ENCODE measurements around the gene IFITM5. TPM values are rescaled to one million over a fixed set of nuclear protein-coding genes. Genes with fewer than 3 reads are reported as not detected.

Gene IFITM5
- total and polyA plus RNA-seq, 2 experiments from 2014 or later = not detected

- Histone ChIP-seq H3K4me1 (ENCODE audit: insufficient read depth) (no peaks in the 10 kb centered on the region), H3K27me3 (replicated peaks; ENCODE audit: insufficient read depth) (peaks cover 56% of the 10 kb centered on the region), H3K9me2 (ENCODE audit: insufficient read depth) (no peaks in the 10 kb centered on the region), H3K27ac (no peak overlapping the region), H4K20me1 (ENCODE audit: insufficient read depth) (no peaks in the 10 kb centered on the region), H3K79me2 (ENCODE audit: insufficient read depth) (no peaks in the 10 kb centered on the region), H3F3A (ENCODE audit: insufficient read depth) (no peaks in the 10 kb centered on the region), H3K9me3 (ENCODE audit: low read depth) (no peaks in the 10 kb centered on the region), H3K4me2 (ENCODE audit: unreplicated experiment) (no peak overlapping the region), H3K36me3 (ENCODE audit: low read depth) (no peaks in the 10 kb centered on the region), H2AFZ (no peak overlapping the region), H3K4me3 (no peak overlapping the region), H3K9ac (no peak overlapping the region)
- TF ChIP-seq EZH2phosphoT487 (IDR thresholded peaks at IDR 0.05; ENCODE audit: insufficient read depth, low read depth) (no peak), EZH2 (IDR thresholded peaks at IDR 0.05; ENCODE audit: insufficient read depth, poor library complexity, severe bottlenecking) (no peak)
- 39 to 46% methylated on average over 10 to 13 of the region's 13 CpGs for WGBS, 2 experiments (ENCODE audit: low coverage in 1 of 2, low lambda C conversion rate in 2 of 2, missing lambda C conversion rate in 2 of 2)
- no peak for DNase-seq
- in situ Hi-C loops (cut with MboI) = no loop called here
Observed at GRCh38 chr11:282630-283360, 16.5 kb downstream of the IFITM5 start.

- TF ChIP-seq EZH2phosphoT487 (IDR thresholded peaks at IDR 0.05; ENCODE audit: insufficient read depth, low read depth) (no peak), EZH2 (IDR thresholded peaks at IDR 0.05; ENCODE audit: insufficient read depth, poor library complexity, severe bottlenecking) (no peak)
- Histone ChIP-seq H3K9me3 (ENCODE audit: low read depth) (no peaks in the 10 kb centered on the region), H2AFZ (no peak overlapping the region), H4K20me1 (ENCODE audit: insufficient read depth) (no peaks in the 10 kb centered on the region), H3K4me2 (ENCODE audit: unreplicated experiment) (no peak overlapping the region), H3K9me2 (ENCODE audit: insufficient read depth) (no peaks in the 10 kb centered on the region), H3F3A (ENCODE audit: insufficient read depth) (no peaks in the 10 kb centered on the region), H3K79me2 (ENCODE audit: insufficient read depth) (no peaks in the 10 kb centered on the region), H3K4me1 (ENCODE audit: insufficient read depth) (no peaks in the 10 kb centered on the region), H3K4me3 (no peak overlapping the region), H3K36me3 (ENCODE audit: low read depth) (no peaks in the 10 kb centered on the region), H3K27me3 (replicated peaks; ENCODE audit: insufficient read depth) (peaks cover 59% of the 10 kb centered on the region), H3K27ac (no peak overlapping the region), H3K9ac (no peak overlapping the region)
- 28 to 31% methylated on average over 4 of the region's 4 CpGs for WGBS, 2 experiments (ENCODE audit: low coverage in 1 of 2, low lambda C conversion rate in 2 of 2, missing lambda C conversion rate in 2 of 2)
- in situ Hi-C loops (cut with MboI) = no loop called here
- DNase-seq = no peak
Observed at GRCh38 chr11:282171-282570, 17.2 kb downstream of the IFITM5 start.

DNA sequence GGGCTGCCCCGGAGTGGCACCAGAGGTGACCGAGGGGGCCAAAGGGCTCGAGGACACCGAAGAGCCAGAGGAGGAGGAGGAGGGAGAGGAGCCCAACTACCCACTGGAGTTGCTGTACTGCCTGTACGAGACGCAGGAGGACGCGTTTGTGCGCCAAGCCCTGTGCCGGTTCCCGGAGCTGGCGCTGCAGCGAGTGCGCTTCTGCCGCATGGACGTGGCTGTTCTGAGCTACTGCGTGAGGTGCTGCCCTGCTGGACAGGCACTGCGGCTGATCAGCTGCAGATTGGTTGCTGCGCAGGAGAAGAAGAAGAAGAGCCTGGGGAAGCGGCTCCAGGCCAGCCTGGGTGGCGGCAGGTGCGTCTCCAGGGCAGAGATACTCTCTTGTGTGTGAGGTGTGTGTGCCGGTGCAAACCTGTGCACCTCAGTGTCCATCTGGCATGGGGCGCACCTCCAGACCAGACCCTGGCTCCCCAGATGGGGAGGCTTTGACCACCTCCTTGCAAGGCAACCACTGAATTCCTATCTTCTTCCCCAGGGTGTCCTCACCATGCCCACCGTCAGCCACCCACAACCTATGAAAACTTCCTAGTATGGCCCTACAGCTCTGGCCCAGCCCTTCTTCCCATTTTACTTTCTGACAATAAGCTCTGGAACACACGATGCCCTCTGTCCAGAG, 17.7 kb downstream of the IFITM5 start:
- H3K4me3 ChIP-seq = no peak overlapping the region
- no peak overlapping the region for H3K9ac ChIP-seq
- TF ChIP-seq EZH2 (IDR thresholded peaks at IDR 0.05; ENCODE audit: insufficient read depth, poor library complexity, severe bottlenecking) = no peak
- no peak for TF ChIP-seq EZH2phosphoT487 (IDR thresholded peaks at IDR 0.05; ENCODE audit: insufficient read depth, low read depth)
- whole genome bisulfite sequencing, 2 experiments (ENCODE audit: low coverage in 1 of 2, low lambda C conversion rate in 2 of 2, missing lambda C conversion rate in 2 of 2) = 52 to 54% methylated on average over 26 of the region's 26 CpGs
- no peak for DNase-seq
- H3K4me1 ChIP-seq (ENCODE audit: insufficient read depth) = no peaks in the 10 kb centered on the region
- no peaks in the 10 kb centered on the region for H3F3A ChIP-seq (ENCODE audit: insufficient read depth)
- in situ Hi-C loops (cut with MboI) = no loop called here
- no peaks in the 10 kb centered on the region for H3K9me2 ChIP-seq (ENCODE audit: insufficient read depth)
- H3K27me3 ChIP-seq (replicated peaks; ENCODE audit: insufficient read depth) = peaks cover 59% of the 10 kb centered on the region
- no peaks in the 10 kb centered on the region for H3K79me2 ChIP-seq (ENCODE audit: insufficient read depth)
- H3K4me2 ChIP-seq (ENCODE audit: unreplicated experiment) = no peak overlapping the region
- H3K36me3 ChIP-seq (ENCODE audit: low read depth) = no peaks in the 10 kb centered on the region
- H2AFZ ChIP-seq = no peak overlapping the region
- H4K20me1 ChIP-seq (ENCODE audit: insufficient read depth) = no peaks in the 10 kb centered on the region
- no peaks in the 10 kb centered on the region for H3K9me3 ChIP-seq (ENCODE audit: low read depth)
- no peak overlapping the region for H3K27ac ChIP-seq

- Histone ChIP-seq H3K9me3 (ENCODE audit: low read depth) (no peaks in the 10 kb centered on the region), H3K9me2 (ENCODE audit: insufficient read depth) (no peaks in the 10 kb centered on the region), H3K79me2 (ENCODE audit: insufficient read depth) (no peaks in the 10 kb centered on the region), H3K9ac (no peak overlapping the region), H3K27me3 (replicated peaks; ENCODE audit: insufficient read depth) (peaks cover 63% of the 10 kb centered on the region), H3F3A (ENCODE audit: insufficient read depth) (no peaks in the 10 kb centered on the region), H2AFZ (no peak overlapping the region), H3K36me3 (ENCODE audit: low read depth) (no peaks in the 10 kb centered on the region), H3K27ac (no peak overlapping the region), H3K4me2 (ENCODE audit: unreplicated experiment) (no peak overlapping the region), H3K4me1 (ENCODE audit: insufficient read depth) (no peaks in the 10 kb centered on the region), H4K20me1 (ENCODE audit: insufficient read depth) (no peaks in the 10 kb centered on the region), H3K4me3 (no peak overlapping the region)
- WGBS, 2 experiments (ENCODE audit: low coverage in 1 of 2, low lambda C conversion rate in 2 of 2, missing lambda C conversion rate in 2 of 2) = 8 to 9% methylated on average over 76 of the region's 79 CpGs
- TF ChIP-seq EZH2phosphoT487 (IDR thresholded peaks at IDR 0.05; ENCODE audit: insufficient read depth, low read depth) = 0 out of 2 replicates have a peak, but pooled peaks have one; percentile 34
- TF ChIP-seq EZH2 (IDR thresholded peaks at IDR 0.05; ENCODE audit: insufficient read depth, poor library complexity, severe bottlenecking) = peak; percentile 78
- in situ Hi-C loops (cut with MboI) = no loop called here
- peak; percentile 20 for DNase-seq
Observed at GRCh38 chr11:280706-281485, 18.4 kb downstream of the IFITM5 start.

Measured in GM23248 (cell line).